Caco-2 (cell line): ENCODE data around the gene CECR2. TPM values are rescaled to one million over a fixed set of nuclear protein-coding genes. Genes with fewer than 3 reads are reported as not detected.

ENCODE experiments used
- BruUV-seq: library from RNA; stranded (reverse); fragments of 400-500 nt; replicated peaks from 2 replicates; lab custom pipeline; 2021; lab: Mats Ljungman, UMichigan
- CTCF ChIA-PET: fragments of 300-600 bp; sonication (Branson Sonifier 250); formaldehyde crosslinking; loops from one replicate; lab custom pipeline; 2022; ENCODE audit warnings: antibody characterized with exemption; lab: Charles Lee
- POLR2A ChIA-PET: fragments of 300-600 bp; sonication (Branson Sonifier 250); formaldehyde crosslinking; loops from one replicate; lab custom pipeline; 2022; ENCODE audit warnings: antibody characterized with exemption; lab: Charles Lee
- DNase-seq, 2 experiments: peaks; one replicate each; pipeline versions ENCODE4 v3.0.0 to v3.0.0-alpha.2; 2020 to 2022
- H3K27me3 ChIP-seq: replicated peaks from 2 replicates; pipeline ENCODE4 v1.6.0; 2011; ENCODE audit warnings: low read length; ENCODE audit not compliant: control insufficient read depth, insufficient read depth
- H3K36me3 ChIP-seq: 2 replicates; pipeline ENCODE4 v1.5.1; 2011; ENCODE audit warnings: low read length; ENCODE audit not compliant: control insufficient read depth, insufficient read depth
- H3K4me1 ChIP-seq: fragments of 250-450 bp; sonication (Bioruptor Pico); 2 replicates; pipeline ENCODE4 v1.5.1; 2020; ENCODE audit warnings: mild to moderate bottlenecking
- H3K4me3 ChIP-seq: 2 replicates; pipeline ENCODE4 v1.5.1; 2011; ENCODE audit warnings: low read depth, mild to moderate bottlenecking, control low read depth, low read length
- H3K9me3 ChIP-seq: fragments of 250-450 bp; sonication (Bioruptor Pico); 2 replicates; pipeline ENCODE4 v1.5.1; 2020; ENCODE audit warnings: mild to moderate bottlenecking, moderate library complexity
- H3K27ac Mint-ChIP-seq: one replicate; pipeline ENCODE4 v1.8.0; 2022; ENCODE audit warnings: mixed read lengths; ENCODE audit not compliant: unreplicated experiment
- H3K27me3 Mint-ChIP-seq: one replicate; pipeline ENCODE4 v1.8.0; 2022; ENCODE audit warnings: mixed read lengths; ENCODE audit not compliant: insufficient read depth, unreplicated experiment
- H3K36me3 Mint-ChIP-seq: one replicate; pipeline ENCODE4 v1.8.0; 2022; ENCODE audit warnings: mild to moderate bottlenecking, mixed read lengths; ENCODE audit not compliant: insufficient read depth, unreplicated experiment
- H3K4me1 Mint-ChIP-seq: one replicate; pipeline ENCODE4 v1.8.0; 2022; ENCODE audit warnings: low read depth, mixed read lengths; ENCODE audit not compliant: unreplicated experiment
- H3K4me3 Mint-ChIP-seq: one replicate; pipeline ENCODE4 v1.8.0; 2022; ENCODE audit warnings: mild to moderate bottlenecking, moderate library complexity, mixed read lengths; ENCODE audit not compliant: unreplicated experiment
- H3K9me3 Mint-ChIP-seq: one replicate; pipeline ENCODE4 v1.8.0; 2022; ENCODE audit warnings: mixed read lengths; ENCODE audit not compliant: unreplicated experiment
- CTCF ChIP-seq, 2 experiments: fragments of 200-600 bp in 1 of 2; IDR thresholded peaks; 1 replicate in 1 of 2; 2 replicates in 1 of 2; pipeline versions ENCODE4 v1.5.1 to v1.8.0; 2011 to 2022; ENCODE audit warnings: antibody characterized with exemption in 1 of 2, control low read depth in 1 of 2, inconsistent platforms in 1 of 2, low read depth in 1 of 2, low read length in 1 of 2, mild to moderate bottlenecking in 1 of 2, moderate library complexity in 1 of 2; ENCODE audit not compliant: insufficient read depth in 1 of 2, severe bottlenecking in 1 of 2, unreplicated experiment in 1 of 2
- intact Hi-C: fragments of 100-400 bp; cut with micrococcal nuclease; formaldehyde crosslinking; loops from one replicate; pipeline ENCODE4 v1.10.0; 2022; ENCODE audit not compliant: unreplicated experiment
- total RNA-seq: library from RNA; stranded (reverse); gene quantifications from 2 replicates; pipeline ENCODE4 v1.2.3, GENCODE V29; 2022

The CECR2 gene
- total RNA-seq, 1 experiment from 2014 or later: 1.1 TPM

- peaks cover 22% of the 10 kb centered on the region for H3K4me1 Mint-ChIP-seq
- POLR2A ChIA-PET: no interaction called here
- intact Hi-C loops: no loop called here
- H3K27ac Mint-ChIP-seq: peak overlapping the region; percentile 56
- BruUV-seq: no TSS peak
- H3K27me3 ChIP-seq: no peaks in the 10 kb centered on the region
- H3K4me1 ChIP-seq: peaks cover 10% of the 10 kb centered on the region
- H3K27me3 Mint-ChIP-seq: no peaks in the 10 kb centered on the region
- CTCF ChIA-PET: no interaction called here
- H3K9me3 ChIP-seq: no peaks in the 10 kb centered on the region; the same call in 1 of the 2 replicates
- peaks cover 15% of the 10 kb centered on the region for H3K9me3 Mint-ChIP-seq
- H3K4me3 Mint-ChIP-seq: no peak overlapping the region
- peaks cover 98% of the 10 kb centered on the region for H3K36me3 Mint-ChIP-seq
- TF ChIP-seq CTCF (IDR thresholded peaks at IDR 0.05; ENCODE audit: insufficient read depth in 1 of 2, low read depth in 1 of 2, low read length in 1 of 2, severe bottlenecking in 1 of 2, unreplicated experiment in 1 of 2): no peak
- H3K36me3 ChIP-seq: peaks cover 9% of the 10 kb centered on the region
- H3K4me3 ChIP-seq: no peak overlapping the region
- no peak for DNase-seq
Measured at GRCh38 chr22:17596226-17596625, 227.0 kb downstream of the CECR2 start.

- no TSS peak for BruUV-seq
- Mint-ChIP-seq H3K27me3 (no peaks in the 10 kb centered on the region), H3K4me1 (peaks cover 22% of the 10 kb centered on the region), H3K9me3 (peaks cover 15% of the 10 kb centered on the region), H3K27ac (peak overlapping the region; percentile 56), H3K4me3 (no peak overlapping the region), H3K36me3 (peaks cover 94% of the 10 kb centered on the region)
- TF ChIP-seq CTCF (IDR thresholded peaks at IDR 0.05; ENCODE audit: insufficient read depth in 1 of 2, low read depth in 1 of 2, low read length in 1 of 2, severe bottlenecking in 1 of 2, unreplicated experiment in 1 of 2): no peak
- Histone ChIP-seq H3K4me1 (peaks cover 10% of the 10 kb centered on the region), H3K9me3 (no peaks in the 10 kb centered on the region; the same call in 1 of the 2 replicates), H3K36me3 (peaks cover 9% of the 10 kb centered on the region), H3K27me3 (no peaks in the 10 kb centered on the region), H3K4me3 (no peak overlapping the region)
- ChIA-PET CTCF (interaction anchor here (0.8 kb wide), 1 partner anchor 39 kb away, joined by 6 read pairs; no protein-coding TSS in a partner anchor), POLR2A (interaction anchor here (0.6 kb wide), 2 partner anchors 8 to 17 kb away, joined by 3 to 6 read pairs; no protein-coding TSS in a partner anchor)
- peak in 1 of 2 experiments; percentile 42 for DNase-seq
- intact Hi-C loops: no loop called here
Measured at GRCh38 chr22:17597217-17597616, 228.0 kb downstream of the CECR2 start.

GRCh38 chr22:17598318-17598717, 229.1 kb downstream of the CECR2 start:
- Histone ChIP-seq H3K27me3 (no peaks in the 10 kb centered on the region), H3K9me3 (no peaks in the 10 kb centered on the region; the same call in 1 of the 2 replicates), H3K4me3 (no peak overlapping the region), H3K36me3 (peaks cover 9% of the 10 kb centered on the region), H3K4me1 (peaks cover 10% of the 10 kb centered on the region)
- intact Hi-C loops: no loop called here
- no peaks in the 10 kb centered on the region for H3K27me3 Mint-ChIP-seq
- peaks cover 22% of the 10 kb centered on the region for H3K4me1 Mint-ChIP-seq
- BruUV-seq: no TSS peak
- no peak overlapping the region for H3K4me3 Mint-ChIP-seq
- TF ChIP-seq CTCF (IDR thresholded peaks at IDR 0.05; ENCODE audit: insufficient read depth in 1 of 2, low read depth in 1 of 2, low read length in 1 of 2, severe bottlenecking in 1 of 2, unreplicated experiment in 1 of 2): no peak
- peaks cover 15% of the 10 kb centered on the region for H3K9me3 Mint-ChIP-seq
- H3K27ac Mint-ChIP-seq: peak overlapping the region; percentile 56
- CTCF ChIA-PET: no interaction called here
- H3K36me3 Mint-ChIP-seq: peaks cover 83% of the 10 kb centered on the region
- POLR2A ChIA-PET: no interaction called here
- no peak for DNase-seq
